NOMO-1 (cell line): ENCODE results near the gene CALML6.

Experiments
- DNase-seq, 2 experiments: peaks; one replicate each; lab custom pipeline; 2025; ENCODE audit not compliant: unreplicated experiment in 2 of 2; lab: John Stamatoyannopoulos, UW

CALML6 gene

GRCh38 chr1:1960480-1961196, 45.6 kb downstream of the CALML6 start:
- no peak for DNase-seq

- no peak for DNase-seq
These were observed 47.7 kb downstream of the CALML6 start for GRCh38 chr1:1962752-1963151.

- no peak for DNase-seq
These were observed 48.5 kb downstream of the CALML6 start for GRCh38 chr1:1963570-1963969.

- DNase-seq, result no peak
These were observed 49.8 kb downstream of the CALML6 start for GRCh38 chr1:1964811-1965210.

GRCh38 chr1:1965546-1965945, 50.5 kb downstream of the CALML6 start:
- DNase-seq, result no peak

GRCh38 chr1:1966071-1966740, 51.1 kb downstream of the CALML6 start:
- peak in 1 of 2 experiments; percentile 53 for DNase-seq
